Stimulated activated CD8-positive, alpha-beta memory T cell treated with anti-CD3 and anti-CD28 coated beads, Interleukin-4, amount 100 ng/mL, for 4 hours (primary cell): ENCODE measurements around the gene FAM124A.
"Not testable (repeated sequence)": the region's sequence is repeated elsewhere in the genome, so short reads cannot be mapped to it uniquely, and the experiment has no call there.

Source experiments
- DNase-seq, 2 donors: peaks; one replicate each; pipeline ENCODE4 v3.0.0-alpha.2; 2020; ENCODE audit warnings: low read depth in 2 of 2, low spot score in 1 of 2

FAM124A gene

DNA sequence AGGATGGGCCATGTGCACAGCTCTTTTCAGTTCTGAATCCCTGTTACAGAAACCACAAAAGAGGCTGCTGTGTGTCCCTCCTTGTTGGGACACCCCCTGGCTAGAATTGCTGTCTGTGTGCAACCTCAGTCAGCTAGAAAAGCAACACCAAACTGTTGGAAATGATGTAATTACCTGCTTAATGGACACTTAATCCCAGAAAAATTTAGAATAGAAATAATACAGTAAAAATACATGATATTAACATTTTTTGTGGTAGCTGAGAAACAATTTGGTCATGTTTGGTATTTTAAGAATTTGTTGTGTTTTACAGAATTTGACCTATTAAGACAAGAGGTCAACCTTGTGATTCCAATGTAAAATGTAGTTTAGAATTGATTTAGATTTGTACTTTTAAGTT lies 46.8 kb downstream of the FAM124A start:
- DNase-seq, result no peak

DNA sequence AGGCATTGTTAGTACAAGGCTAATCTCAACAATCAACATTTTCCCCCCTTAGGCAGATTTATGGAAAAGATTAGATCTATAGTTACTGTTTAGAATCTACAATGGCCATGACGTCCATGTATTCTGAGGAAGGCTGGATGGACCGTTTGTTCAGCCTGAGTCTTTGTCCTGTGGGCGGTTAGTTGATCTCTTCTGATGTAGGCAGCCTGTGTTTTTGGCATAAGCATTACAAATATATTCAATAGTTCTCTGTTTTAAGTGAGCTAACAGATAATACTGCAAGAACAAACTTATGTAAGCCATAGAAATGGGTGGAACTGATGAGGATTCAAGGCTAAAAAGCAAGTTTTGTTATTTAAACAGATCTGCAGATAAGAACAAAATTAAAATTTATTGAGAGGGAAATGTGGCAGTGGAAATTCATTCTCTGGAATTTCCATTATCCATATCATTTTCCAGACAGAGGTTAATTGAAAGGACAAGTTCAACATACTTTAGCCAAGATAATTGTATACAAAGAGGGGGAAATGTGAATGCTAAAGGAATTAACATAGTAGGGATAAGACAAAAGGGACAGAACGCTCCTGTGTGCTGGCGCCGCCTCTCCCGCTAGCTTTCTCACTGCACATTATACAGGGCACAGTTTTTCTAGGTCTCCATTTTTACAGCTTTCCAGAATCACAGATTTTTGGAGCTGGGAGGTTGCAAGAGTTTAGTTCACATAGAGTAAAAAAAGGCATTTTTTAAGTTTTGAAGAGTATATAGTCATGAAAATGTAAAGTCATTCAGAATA lies 48.6 kb downstream of the FAM124A start:
- DNase-seq, result no peak

DNA sequence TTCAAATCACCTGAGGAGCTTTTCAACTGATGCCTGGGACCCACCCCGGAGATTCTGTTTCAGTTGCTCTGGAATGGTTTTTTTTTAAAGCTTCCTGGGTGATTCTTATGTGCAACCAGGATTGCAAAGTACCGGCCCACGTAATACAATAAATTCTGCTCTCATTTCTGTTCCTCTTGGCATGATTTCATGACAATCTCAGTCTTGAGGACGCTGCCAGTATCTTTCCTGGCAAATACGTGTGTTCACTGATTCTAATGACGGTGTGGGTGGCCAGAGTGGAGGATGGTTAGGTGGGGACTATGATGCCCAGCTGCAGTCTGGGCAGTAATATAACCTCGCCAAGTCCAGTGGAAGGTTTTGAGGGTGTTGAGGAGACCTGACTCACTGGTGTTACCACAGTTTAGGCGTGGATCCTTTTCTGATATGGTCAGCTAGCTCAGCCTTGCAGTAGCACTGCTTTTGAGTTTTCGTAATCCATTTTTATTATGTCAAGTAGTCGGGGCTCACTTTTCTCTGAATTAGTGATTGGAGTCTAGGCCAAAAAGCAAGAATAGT lies 49.4 kb downstream of the FAM124A start:
- DNase-seq, result no peak

DNA sequence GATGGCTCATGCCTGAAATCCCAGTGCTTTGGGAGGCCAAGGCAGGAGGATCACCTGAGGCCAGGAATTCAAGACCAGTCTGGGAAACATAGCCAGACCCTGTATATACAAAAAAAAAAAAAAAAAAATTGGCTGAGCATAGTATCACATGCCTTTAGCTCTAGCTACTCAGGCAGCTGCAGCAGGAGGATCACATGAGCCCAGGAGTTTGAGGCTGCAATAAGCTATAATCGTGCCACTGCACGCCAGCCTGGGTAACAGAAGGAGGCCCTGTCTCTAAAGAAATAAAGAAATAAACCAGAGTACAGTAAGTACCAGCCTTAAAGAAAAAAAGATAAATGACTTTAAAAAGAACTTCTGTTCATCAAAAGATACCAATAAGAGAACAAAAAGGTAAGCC lies 52.9 kb downstream of the FAM124A start:
- DNase-seq, result no peak

DNA sequence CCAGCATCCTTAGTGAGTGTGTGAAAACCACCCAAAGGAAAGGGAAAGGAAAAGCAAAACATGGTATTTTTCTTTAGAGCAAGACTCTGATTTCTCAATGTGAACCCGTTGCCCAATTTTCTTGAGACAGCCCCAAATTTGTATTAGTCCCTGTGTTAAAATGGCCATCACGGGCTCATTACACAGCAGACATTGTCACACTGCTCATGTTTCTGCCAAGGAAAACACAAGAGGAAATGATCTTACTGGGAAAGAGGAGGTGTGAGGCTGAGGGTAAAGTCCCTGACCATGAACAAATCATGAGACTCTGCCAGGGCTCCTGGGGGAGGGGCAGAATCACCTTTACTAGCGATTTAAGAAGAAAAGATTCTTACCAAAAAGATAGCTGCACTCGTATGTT lies 54.4 kb downstream of the FAM124A start:
- DNase-seq, result no peak

DNA sequence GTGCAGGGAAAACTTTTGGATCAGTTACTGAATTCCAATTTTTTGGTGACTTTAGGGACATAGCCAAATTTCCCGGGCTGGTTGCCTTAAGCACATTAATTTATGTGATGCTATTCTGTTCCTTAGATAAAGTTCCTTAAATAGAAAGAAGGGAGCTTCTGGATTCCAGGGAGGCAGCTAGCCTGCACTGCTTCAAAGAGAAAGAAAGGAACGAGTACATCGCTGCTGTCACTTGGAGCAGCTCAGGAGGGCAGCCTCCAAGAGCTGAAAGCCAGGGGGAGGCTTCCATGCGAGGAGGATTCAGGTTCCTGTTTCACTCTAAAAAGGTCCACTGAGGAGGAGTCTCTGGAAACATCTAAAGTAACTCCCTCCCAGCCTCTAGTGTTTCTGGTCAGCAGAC lies 55.7 kb downstream of the FAM124A start:
- DNase-seq, result no peak

DNA sequence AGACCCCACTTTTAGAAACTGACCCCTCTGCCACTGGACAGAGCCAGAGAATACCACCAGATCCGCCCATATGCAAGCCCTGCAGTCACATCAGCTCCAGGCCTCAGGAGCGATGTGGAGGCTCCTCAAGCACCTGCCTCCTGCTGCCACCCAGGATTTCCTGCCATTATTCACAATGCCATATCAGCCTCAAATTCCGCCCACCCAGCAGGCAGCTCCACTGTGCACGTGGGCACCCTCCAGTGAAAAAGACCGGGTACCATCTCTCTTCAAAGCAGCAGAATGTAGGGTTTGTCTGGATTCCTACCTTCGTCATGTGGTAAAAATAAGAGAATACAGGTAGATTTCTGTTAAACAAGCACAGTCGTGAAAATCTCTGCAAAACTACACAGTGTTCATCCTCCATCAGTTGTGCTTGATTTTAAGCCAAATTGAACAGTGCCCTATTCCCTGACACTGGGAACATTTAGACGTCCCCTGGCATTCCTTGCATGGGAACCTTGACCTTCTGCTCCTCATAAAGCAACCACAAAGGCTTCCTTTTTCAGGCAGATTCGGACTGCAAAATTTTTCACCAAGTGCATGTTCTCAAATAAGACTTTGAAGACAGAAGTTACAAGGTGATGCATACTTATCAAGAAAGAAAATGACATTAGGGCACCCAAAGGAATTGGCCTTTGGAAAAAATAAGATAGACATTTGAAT lies 56.4 kb downstream of the FAM124A start:
- no peak for DNase-seq

DNA sequence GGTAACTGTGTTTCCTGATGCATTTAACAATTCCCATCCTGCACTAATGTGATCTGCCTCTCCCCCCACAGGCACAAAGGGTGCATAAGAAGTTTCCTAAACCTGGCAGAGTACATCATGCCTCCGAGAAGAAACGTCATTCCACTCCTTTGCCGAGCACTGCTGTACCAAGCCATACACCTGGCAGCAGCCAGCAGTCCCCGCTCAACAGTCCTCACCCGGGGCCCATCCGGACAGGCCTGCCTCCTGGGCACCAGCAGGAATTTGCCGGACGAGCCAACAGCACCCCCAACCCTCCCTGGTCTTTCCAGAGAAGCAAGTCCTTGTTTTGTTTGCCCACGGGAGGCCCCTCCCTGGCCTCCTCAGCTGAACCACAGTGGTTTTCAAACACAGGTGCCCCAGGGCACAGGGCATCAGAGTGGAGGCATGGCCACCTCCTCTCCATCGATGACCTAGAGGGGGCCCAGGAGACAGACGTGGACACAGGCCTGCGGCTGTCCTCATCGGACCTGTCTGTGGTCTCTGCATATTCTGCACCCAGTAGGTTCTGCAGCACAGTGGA lies 58.3 kb downstream of the FAM124A start:
- no peak for DNase-seq

DNA sequence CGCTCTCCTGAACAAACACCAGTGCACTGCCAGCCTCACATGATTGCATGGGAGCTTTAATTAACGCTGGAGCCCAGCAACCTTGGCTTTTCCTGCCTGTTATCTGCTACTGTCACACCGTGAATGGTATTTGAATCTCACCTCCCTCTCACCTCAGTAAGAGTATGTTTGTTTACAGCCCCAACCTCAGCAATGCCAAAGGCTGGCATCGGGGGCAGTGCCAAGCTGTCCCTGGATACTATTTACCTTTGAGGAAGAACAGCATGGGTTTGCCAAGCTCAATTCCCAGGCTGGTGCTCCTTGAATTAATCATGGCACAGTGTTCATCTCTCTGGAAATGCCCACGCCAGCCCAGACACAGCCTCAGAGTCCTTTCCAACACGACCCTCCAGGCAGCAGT lies 60.1 kb downstream of the FAM124A start:
- DNase-seq, result no peak

DNA sequence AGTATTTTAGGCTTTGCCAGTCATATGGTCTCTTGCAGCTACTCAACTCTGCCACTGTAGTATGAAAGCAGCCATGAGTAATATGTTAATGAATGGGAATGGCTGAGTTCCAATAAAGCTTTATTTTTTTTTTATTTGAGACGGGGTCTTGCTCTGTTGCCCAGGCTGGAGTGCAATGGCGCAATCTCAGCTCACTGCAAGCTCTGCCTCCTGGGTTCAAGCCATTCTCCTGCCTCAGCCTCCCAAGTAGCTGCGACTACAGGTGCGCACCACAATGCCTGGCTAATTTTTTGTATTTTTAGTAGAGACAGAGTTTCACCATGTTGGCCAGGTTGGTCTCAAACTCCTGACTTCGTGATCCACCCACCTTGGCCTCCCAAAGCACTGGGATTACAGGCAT lies 60.7 kb downstream of the FAM124A start:
- not testable (repeated sequence) for DNase-seq

DNA sequence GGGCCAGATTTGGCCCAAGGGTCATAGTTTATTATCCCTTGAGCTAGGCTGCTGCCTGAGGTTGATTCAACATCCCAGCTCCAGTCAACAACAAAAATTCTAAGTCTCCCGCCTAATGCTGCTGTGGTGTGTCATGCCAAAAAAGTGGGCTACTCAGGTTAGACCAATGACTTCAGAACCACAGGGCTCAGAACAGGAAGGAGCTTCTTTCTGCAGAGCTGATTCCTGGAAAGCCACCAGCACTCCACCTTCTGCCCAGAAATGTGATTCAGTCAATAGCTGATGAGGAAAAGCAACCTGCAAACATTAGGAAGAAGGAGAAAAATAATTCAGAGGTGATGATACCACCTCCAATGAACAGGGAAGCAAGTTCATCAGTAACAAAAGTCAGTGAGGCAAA lies 61.2 kb downstream of the FAM124A start:
- DNase-seq, result no peak

DNA sequence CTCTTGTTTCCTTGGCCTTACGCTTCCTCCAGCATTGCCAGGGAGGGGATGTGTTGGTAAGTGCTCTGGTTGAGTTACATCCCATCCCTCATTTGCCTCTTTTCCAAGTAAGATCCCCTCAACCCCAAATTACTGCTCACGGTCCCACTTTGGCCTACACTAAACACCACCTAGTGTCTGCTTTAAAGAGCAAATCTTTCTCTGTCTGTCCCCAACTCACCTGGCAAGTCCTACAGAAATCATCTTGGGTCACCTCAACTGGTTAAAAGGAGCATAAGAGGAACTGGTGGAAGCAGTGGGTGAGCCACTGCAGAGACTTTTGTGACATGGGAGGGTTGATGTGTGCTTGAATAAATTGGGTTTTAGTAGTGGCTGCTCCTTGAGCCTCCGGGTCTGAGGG lies 62.1 kb downstream of the FAM124A start:
- DNase-seq, result no peak

DNA sequence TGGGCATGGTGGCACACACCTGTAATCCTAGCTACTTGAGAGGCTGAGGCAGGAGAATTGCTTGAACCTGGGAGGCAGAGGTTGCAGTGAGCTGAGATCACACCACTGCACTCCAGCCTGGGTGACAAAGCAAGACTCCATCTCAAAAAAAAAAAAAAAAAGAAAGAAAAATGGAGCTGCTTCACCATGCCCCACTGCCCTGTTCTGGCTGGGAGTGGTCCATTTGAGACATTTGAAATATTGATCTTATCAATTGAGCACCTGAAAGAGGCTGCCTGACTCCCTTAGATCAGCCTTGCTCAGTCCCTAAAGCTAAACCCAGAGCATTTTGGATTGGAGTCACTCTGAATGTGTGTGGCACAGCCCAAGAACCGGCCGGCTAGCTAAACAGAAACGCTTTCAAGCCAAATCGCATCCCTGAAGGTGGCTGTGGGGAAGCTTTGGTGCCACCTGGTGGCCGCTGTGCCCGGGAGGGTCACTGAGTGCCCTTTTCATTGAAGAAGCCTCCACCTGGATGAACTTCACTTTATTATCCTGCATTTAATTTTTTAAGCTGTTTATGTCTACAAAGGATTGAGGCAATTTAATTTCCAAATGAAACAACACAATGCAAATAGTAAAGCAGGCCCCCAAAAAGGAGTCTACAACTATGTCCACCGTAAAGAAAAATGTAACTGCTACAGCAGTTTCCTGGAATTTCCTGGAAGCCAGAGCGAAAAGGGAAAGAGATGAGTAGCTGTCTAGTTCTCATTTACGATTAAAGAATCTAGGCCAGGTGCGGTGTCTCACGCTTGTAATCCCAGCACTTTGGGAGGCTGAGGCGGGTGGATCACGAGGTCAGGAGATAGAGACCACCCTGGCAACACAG lies 64.2 kb downstream of the FAM124A start:
- peak; percentile 42 to 48 for DNase-seq

DNA sequence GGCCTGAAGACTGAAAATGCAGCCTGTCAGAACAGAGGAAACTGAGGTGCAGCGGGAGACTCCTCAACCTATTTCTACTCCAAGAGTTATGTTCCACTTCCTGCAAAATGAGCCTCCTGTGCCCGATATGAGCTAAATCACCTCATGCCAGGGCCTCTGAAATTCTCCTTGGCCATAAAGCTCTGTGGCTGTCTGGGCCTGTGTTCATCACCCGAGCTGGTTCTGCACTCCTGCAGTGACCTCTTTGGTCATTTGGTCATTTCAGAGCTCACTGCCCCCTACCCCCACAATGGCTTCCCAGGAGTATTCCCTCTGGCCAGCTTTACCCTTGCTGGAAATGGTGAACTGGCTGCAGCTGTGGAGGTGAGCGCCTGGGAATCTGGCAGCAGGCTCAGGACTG lies 65.6 kb downstream of the FAM124A start:
- DNase-seq, result no peak

DNA sequence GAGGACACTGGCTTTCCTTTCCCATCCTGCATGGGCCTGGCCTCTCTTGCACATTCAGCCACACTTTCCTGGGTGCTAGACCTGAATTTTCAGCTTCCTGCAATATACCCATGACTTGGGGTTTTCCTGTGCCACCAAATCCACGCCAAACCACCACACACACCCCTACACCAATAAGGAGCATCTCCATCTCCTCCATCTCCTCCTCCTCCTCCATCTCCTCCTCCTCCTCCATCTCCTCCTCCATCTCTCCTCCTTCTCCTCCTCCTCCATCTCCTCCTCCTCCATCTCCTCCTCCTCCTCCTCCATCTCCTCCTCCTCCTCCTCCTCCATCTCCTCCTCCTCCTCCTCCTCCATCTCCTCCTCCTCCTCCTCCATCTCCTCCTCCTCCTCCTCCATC lies 66.1 kb downstream of the FAM124A start:
- not testable (repeated sequence) for DNase-seq

DNA sequence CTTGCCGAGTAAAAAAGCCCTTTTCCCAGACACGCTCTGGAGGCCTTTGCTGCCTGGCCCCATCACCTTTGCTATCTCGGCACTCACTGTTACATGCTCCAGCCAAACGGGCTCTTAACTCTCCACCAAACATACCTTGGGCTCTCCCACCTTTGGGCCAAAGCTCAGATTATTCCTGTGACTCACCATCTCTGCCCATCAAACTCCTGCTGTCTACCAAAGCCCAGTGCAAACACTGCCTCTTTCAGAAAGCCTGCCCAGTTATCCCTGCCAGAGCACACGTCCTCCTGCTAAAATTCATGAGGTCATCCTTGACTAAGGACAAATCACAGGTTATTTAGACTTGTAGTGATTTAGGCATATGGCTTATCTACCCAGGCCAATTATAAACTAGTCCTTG lies 69.1 kb downstream of the FAM124A start:
- DNase-seq, result no peak

DNA sequence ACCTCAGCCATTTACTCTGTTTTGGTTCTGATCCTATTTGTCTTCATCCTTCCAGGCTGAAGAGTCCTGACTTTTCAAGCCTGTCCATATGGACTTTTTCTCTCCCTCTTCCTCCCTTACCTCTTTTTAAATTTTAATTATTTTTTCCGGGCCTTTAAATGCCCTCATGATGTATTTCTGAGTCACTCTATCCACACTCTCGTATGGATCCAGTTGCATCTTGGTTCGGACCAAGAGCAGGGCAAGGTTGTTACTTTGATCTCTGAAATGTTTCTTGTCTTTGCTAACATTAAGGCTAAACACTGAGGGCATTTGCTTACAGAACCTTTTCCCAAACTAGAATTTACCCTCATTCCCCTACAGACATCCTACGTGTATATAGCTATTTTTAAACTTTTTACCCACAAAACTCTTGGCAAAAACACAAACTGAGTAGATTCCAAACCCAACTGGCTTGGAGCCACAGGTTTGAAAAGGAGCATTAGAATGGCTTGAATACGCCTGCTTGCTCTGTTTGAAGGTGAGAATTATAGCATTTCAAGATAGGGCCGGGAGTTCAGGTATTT lies 69.9 kb downstream of the FAM124A start:
- no peak for DNase-seq

DNA sequence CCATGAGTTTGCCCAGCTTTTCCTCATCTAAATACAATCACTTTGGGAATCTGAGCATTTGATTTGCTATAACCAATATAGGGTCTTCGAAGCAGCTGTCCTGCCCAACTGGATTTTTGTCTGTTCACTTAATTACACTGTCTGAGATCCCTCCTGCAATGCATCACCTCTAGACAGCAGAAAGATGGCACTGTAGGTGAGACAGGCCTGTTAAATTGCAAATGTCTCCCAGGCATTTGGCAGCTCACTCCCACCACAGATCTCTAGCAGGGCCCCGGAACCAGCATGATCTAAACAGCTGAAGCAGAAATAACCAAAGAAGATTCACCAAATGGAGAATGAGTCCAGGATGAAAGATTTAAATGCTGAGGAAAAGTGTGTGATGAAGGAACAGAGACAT lies 75.4 kb downstream of the FAM124A start:
- DNase-seq, result no peak

DNA sequence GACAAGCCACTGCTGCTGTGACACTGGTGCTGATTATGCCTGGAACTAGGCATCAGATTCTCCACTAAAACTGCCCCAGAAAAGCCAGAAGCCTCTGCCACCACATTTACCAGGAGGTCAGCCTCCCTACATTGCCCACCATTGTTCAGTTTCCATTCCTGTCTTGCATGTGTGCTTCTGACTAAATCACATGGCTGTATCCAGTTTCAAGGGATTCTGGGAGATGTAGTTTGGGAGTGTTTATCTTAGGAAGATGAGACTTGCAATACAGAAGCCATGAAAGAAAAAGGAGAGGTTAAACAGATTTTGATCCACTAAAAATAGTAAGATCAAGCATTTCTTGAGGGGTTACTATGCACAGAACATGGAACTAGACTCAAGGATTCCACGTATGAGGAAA lies 76.6 kb downstream of the FAM124A start:
- no peak for DNase-seq

DNA sequence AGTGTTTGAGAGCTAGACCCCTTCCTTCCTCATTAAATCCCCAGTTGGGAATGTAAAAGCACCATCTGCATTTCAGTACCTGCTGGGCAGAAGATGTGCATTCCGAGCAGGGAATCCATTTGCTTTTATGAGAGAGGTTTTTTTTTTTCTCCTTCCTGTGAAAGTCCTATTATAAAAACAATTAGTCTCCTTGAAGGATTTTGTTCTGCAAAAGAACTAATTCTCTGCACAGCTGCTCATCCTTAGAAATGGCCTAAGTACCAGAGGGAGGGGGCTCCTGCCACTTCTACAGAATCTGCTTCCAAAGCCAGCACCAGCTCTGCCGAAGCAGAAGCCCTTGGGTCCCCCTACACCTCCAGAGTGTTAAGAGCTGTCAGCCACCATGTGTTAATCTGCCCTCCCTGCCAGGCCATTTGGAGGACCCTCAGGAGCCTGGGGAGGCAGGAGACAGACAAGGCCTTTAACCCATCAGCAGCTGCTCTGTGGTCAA lies 80.9 kb downstream of the FAM124A start:
- DNase-seq, result no peak

DNA sequence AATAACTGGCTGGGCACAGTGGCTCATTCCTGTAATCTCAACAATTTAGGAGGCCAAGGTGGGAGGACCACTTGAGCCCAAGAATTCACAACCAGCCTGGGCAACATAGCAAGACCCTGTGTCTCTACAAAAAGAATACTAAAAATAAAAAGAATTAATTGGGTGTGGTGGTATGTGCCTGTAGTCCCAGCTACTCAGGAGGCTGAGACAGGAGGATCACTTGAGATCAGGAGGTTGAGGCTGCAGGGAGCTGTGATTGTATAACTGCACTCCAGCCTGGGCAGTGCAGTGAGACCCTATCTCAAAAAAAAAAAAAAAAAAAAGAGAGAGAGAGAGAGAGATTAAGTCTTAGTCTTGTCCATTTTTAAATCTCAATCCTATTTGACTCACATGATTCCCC lies 81.7 kb downstream of the FAM124A start:
- DNase-seq, result no peak
